Choroid plexus epithelial cell (primary cell): ENCODE measurements around the gene MAPKAP1.

ENCODE experiments used
- DNase-seq: peaks from one replicate; pipeline ENCODE4 v3.0.0-alpha.2; 2010; ENCODE audit warnings: low read depth
- H3K4me3 ChIP-seq: 2 replicates; pipeline ENCODE4 v1.5.1; 2011; ENCODE audit warnings: low read depth, mild to moderate bottlenecking, control low read depth, low read length, moderate library complexity
- TF ChIP-seq, protein P1 (sequence below): conservative IDR thresholded peaks from 2 replicates; pipeline ENCODE4 v1.5.1; 2011; ENCODE audit warnings: low read depth, mild to moderate bottlenecking, control low read depth, inconsistent platforms, low read length, moderate library complexity

MAPKAP1 gene

DNA sequence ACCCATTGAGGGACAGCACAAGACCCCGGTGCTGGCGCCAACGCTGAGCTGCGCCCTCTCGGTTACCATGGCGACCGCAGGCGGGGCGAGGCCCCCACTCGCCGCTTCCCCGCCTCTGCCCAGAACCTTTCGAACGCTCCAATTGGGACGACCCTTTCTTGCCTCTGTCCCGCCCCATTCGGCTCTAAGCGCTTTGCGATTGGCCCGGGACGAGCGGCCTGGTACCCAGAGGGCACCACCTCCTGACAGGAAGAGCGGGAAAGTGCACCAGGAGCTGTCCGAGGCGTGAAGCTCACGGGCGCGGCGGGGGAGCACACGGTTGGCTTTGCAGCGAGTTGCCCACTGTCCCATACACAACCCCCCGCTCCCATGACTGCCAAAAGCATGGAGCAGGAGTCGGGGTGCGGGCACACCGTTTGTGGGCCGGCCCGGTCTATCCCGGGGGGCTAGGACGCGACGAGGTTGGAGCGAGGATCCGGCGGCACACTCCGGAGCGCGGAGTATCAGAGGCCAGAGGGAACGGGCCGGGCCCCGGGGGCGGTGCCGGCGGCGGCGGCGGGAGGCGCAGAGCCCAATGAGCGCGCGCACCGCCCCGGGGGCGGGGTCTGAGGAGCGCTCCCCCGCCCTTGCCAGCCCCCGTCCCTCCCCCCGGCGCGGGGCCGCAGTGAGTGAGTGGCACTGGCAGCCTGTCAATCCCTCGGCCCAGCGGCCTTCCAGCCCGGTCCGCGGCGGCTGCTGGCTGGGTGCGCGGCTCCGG lies 39.2 kb upstream of the MAPKAP1 start:
- peak overlapping the region; percentile 87 for H3K4me3 ChIP-seq
- peak; percentile 89 for DNase-seq
- TF ChIP-seq, protein P1, sequence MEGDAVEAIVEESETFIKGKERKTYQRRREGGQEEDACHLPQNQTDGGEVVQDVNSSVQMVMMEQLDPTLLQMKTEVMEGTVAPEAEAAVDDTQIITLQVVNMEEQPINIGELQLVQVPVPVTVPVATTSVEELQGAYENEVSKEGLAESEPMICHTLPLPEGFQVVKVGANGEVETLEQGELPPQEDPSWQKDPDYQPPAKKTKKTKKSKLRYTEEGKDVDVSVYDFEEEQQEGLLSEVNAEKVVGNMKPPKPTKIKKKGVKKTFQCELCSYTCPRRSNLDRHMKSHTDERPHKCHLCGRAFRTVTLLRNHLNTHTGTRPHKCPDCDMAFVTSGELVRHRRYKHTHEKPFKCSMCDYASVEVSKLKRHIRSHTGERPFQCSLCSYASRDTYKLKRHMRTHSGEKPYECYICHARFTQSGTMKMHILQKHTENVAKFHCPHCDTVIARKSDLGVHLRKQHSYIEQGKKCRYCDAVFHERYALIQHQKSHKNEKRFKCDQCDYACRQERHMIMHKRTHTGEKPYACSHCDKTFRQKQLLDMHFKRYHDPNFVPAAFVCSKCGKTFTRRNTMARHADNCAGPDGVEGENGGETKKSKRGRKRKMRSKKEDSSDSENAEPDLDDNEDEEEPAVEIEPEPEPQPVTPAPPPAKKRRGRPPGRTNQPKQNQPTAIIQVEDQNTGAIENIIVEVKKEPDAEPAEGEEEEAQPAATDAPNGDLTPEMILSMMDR: no peak

GRCh38 chr9:125745682-125746016 lies 38.6 kb upstream of the MAPKAP1 start:
- peak overlapping the region; percentile 87 for H3K4me3 ChIP-seq
- TF ChIP-seq, protein P1: no peak

DNA sequence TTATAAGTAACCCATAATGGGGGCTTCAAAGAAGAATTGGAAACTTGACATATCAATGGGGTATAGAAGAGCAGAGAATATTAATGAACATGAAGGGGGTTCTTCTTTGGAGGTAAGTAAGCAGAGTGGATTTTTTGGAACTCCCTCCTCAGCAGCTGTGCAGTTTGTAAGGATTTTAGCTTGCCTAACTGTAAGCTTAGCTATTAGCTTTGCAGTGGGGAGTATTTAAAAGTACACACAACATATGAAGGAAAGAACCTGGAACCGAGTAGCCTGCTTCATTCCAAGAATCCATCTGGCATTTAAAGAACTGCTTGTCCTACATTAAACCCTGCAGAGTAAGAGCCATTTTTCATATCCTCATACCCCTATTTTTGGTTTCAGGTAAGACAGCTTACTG lies 38.0 kb upstream of the MAPKAP1 start:
- TF ChIP-seq, protein P1: no peak
- no peak overlapping the region for H3K4me3 ChIP-seq
- DNase-seq: peak; percentile 16

More at GRCh38 chr9:125745682-125746016, 38.6 kb upstream of the MAPKAP1 start:
- DNase-seq: no peak

DNA sequence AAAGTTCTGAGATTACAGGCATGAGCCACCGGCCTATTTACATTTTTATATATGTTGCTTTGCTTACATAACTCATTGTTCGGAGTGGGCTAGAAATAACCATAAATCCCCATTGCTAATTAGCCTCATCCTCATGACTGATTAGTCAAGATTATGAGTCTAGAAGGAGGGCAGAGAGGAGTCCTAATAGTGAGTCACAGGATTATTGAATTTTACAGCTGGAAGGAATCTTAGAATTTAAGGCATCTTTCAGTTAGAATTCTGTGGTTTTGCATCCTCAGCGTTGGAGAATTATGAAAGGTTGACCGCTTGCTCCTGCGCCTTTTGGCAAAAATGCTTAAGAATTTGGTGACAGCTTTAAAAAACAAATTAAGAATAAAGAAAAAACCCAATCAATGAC lies 37.6 kb upstream of the MAPKAP1 start:
- TF ChIP-seq, protein P1: no peak
- H3K4me3 ChIP-seq: no peak overlapping the region
- DNase-seq: peak; percentile 74

DNA sequence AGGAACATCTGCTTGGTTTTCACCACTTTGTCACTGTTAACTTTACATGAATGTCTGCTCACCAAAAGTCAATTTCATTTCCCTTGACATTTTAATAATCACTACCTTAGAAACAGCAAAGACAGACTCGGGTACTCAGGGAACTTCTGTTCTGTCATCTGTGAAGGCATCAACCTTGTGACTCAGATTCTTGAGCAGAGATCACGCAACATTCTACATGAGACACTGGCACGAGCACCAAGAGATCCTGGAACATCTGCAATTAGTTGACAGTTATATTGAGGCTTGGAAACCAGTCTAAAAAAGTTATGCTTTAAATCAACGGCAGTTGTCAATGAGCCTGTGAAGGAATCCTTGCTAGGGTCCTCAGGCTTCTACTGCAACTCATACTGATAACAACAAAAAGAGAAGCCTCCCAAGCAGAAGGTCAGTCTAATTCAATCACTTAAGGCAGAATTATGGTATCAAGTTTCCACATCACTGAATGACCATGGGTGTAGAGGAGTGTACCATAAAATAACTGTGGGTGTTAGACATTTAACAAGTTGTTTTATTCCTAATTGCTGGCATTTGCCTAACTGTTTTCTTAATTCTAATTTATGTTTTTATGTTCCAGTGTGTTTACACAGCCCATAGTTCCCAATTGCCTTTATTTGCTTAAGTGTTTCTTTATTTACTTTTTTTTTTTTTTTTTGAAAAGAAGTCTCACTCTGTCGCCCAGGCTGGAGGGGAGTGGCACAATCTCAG lies 36.8 kb upstream of the MAPKAP1 start:
- TF ChIP-seq, protein P1: no peak
- DNase-seq: no peak

GRCh38 chr9:125742657-125743056 lies 35.6 kb upstream of the MAPKAP1 start:
- DNase-seq: no peak
- no peak overlapping the region for H3K4me3 ChIP-seq
- TF ChIP-seq, protein P1: no peak

More for the DNA sequence above, 36.8 kb upstream of the MAPKAP1 start:
- H3K4me3 ChIP-seq: no peak overlapping the region
